H9 (cell line): ENCODE results near the gene PLEKHA4. TPM values are rescaled to one million over a fixed set of nuclear protein-coding genes. Genes with fewer than 3 reads are reported as not detected.

ENCODE experiments used
- DNase-seq: peaks from one replicate; pipeline ENCODE4 v3.0.0-alpha.2; 2017
- H2AFZ ChIP-seq: one replicate; pipeline ENCODE4 v1.6.1; 2013; ENCODE audit warnings: mild to moderate bottlenecking, low read length, control low read depth, moderate library complexity
- H2AK5ac ChIP-seq: 2 replicates; pipeline ENCODE4 v1.6.1; 2013; ENCODE audit warnings: low read length, control low read depth, mixed read lengths; ENCODE audit not compliant: insufficient read length
- H2BK120ac ChIP-seq: one replicate; pipeline ENCODE4 v1.6.1; 2013; ENCODE audit warnings: low read depth, mild to moderate bottlenecking, low read length, control low read depth, inconsistent platforms; ENCODE audit not compliant: poor library complexity, severe bottlenecking
- H2BK12ac ChIP-seq: 2 replicates; pipeline ENCODE4 v1.6.1; 2013; ENCODE audit warnings: low read length, control low read depth, mixed read lengths, low read depth; ENCODE audit not compliant: insufficient read length
- H2BK15ac ChIP-seq: 2 replicates; pipeline ENCODE4 v1.6.1; 2013; ENCODE audit warnings: low read depth, low read length, control low read depth
- H2BK20ac ChIP-seq: one replicate; pipeline ENCODE4 v1.6.1; 2013; ENCODE audit warnings: low read depth, mild to moderate bottlenecking, low read length, control low read depth, inconsistent platforms; ENCODE audit not compliant: poor library complexity, severe bottlenecking
- H2BK5ac ChIP-seq: 2 replicates; pipeline ENCODE4 v1.6.1; 2013; ENCODE audit warnings: low read length, control low read depth, mixed read lengths; ENCODE audit not compliant: insufficient read length
- H3K14ac ChIP-seq: 2 replicates; pipeline ENCODE4 v1.6.1; 2013; ENCODE audit warnings: low read length, control low read depth; ENCODE audit not compliant: insufficient read depth
- H3K18ac ChIP-seq: 2 replicates; pipeline ENCODE4 v1.6.1; 2013; ENCODE audit warnings: low read depth, mild to moderate bottlenecking, mixed read lengths, low read length, control low read depth; ENCODE audit not compliant: insufficient read length
- H3K23ac ChIP-seq: 2 replicates; pipeline ENCODE4 v1.6.1; 2013; ENCODE audit warnings: low read length, control low read depth, mixed read lengths, low read depth; ENCODE audit not compliant: insufficient read length
- H3K23me2 ChIP-seq: 2 replicates; pipeline ENCODE4 v1.6.1; 2013; ENCODE audit warnings: low read depth, mild to moderate bottlenecking, mixed read lengths, low read length, control low read depth; ENCODE audit not compliant: insufficient read length, poor library complexity, severe bottlenecking
- H3K27ac ChIP-seq: 2 replicates; pipeline ENCODE4 v1.5.1; 2013; ENCODE audit warnings: low read length, control low read depth, mixed read lengths, low read depth; ENCODE audit not compliant: insufficient read length
- H3K27me3 ChIP-seq: 2 replicates; pipeline ENCODE4 v1.6.1; 2013; ENCODE audit warnings: low read length, control low read depth, inconsistent platforms; ENCODE audit not compliant: insufficient read depth
- H3K4ac ChIP-seq: 2 replicates; pipeline ENCODE4 v1.6.1; 2013; ENCODE audit warnings: low read depth, mild to moderate bottlenecking, control low read depth, inconsistent platforms, low read length, moderate library complexity
- H3K4me1 ChIP-seq: 2 replicates; pipeline ENCODE4 v1.6.1; 2013; ENCODE audit warnings: low read length, control low read depth, inconsistent platforms; ENCODE audit not compliant: insufficient read depth
- H3K4me2 ChIP-seq: 2 replicates; pipeline ENCODE4 v1.6.1; 2013; ENCODE audit warnings: low read length, control low read depth, mixed read lengths; ENCODE audit not compliant: insufficient read length, insufficient read depth
- H3K56ac ChIP-seq: 2 replicates; pipeline ENCODE4 v1.6.1; 2013; ENCODE audit warnings: low read depth, mild to moderate bottlenecking, mixed read lengths, low read length, control low read depth; ENCODE audit not compliant: insufficient read length
- H3K79me1 ChIP-seq: 2 replicates; pipeline ENCODE4 v1.6.1; 2013; ENCODE audit warnings: low read depth, mild to moderate bottlenecking, moderate library complexity, low read length, control low read depth, inconsistent platforms; ENCODE audit not compliant: insufficient read depth, poor library complexity, severe bottlenecking
- H3K79me2 ChIP-seq: 2 replicates; pipeline ENCODE4 v1.6.1; 2013; ENCODE audit warnings: low read length, control low read depth, inconsistent platforms; ENCODE audit not compliant: insufficient read depth
- H3K9ac ChIP-seq: 2 replicates; pipeline ENCODE4 v1.6.1; 2013; ENCODE audit warnings: low read length, control low read depth, mixed read lengths; ENCODE audit not compliant: insufficient read length; ENCODE audit errors: extremely low read depth
- H3K9me3 ChIP-seq: one replicate; pipeline ENCODE4 v1.6.1; 2013; ENCODE audit warnings: low read depth, low read length, inconsistent platforms; ENCODE audit not compliant: control insufficient read depth
- H3T11ph ChIP-seq: one replicate; pipeline ENCODE4 v1.6.1; 2013; ENCODE audit warnings: mild to moderate bottlenecking, low read length, control low read depth, inconsistent platforms
- H4K20me1 ChIP-seq: one replicate; pipeline ENCODE4 v1.6.1; 2013; ENCODE audit not compliant: control insufficient read depth, insufficient read length, insufficient read depth
- H4K5ac ChIP-seq: 2 replicates; pipeline ENCODE4 v1.6.1; 2013; ENCODE audit warnings: low read depth, mild to moderate bottlenecking, mixed read lengths, low read length, control low read depth; ENCODE audit not compliant: insufficient read length
- H4K8ac ChIP-seq: replicated peaks from 2 replicates; pipeline ENCODE4 v1.6.1; 2013; ENCODE audit warnings: low read length, control low read depth, mixed read lengths, low read depth; ENCODE audit not compliant: insufficient read length
- H4K91ac ChIP-seq: 2 replicates; pipeline ENCODE4 v1.6.1; 2013; ENCODE audit warnings: low read depth, mild to moderate bottlenecking, moderate library complexity, mixed read lengths, low read length, control low read depth; ENCODE audit not compliant: insufficient read length
- H3K27ac Mint-ChIP-seq, 3 experiments: 2 replicates in 2 of 3; 3 replicates in 1 of 3; pipeline ENCODE4 v1.8.0; 2020 to 2021; ENCODE audit warnings: mixed read lengths in 3 of 3, mild to moderate bottlenecking in 1 of 3, moderate library complexity in 1 of 3
- H3K27me3 Mint-ChIP-seq: 2 replicates; pipeline ENCODE4 v1.8.0; 2021; ENCODE audit warnings: low read depth, mild to moderate bottlenecking, moderate library complexity, mixed read lengths
- H3K36me3 Mint-ChIP-seq, 3 experiments: 2 replicates in 2 of 3; 3 replicates in 1 of 3; pipeline ENCODE4 v1.8.0; 2020 to 2021; ENCODE audit warnings: low read depth in 3 of 3, mixed read lengths in 3 of 3; ENCODE audit not compliant: insufficient read depth in 1 of 3
- H3K4me1 Mint-ChIP-seq, 2 experiments: 2 replicates each; pipeline ENCODE4 v1.8.0; 2020; ENCODE audit warnings: mixed read lengths in 2 of 2
- H3K4me3 Mint-ChIP-seq, 2 experiments: 2 replicates in 1 of 2; 3 replicates in 1 of 2; pipeline ENCODE4 v1.8.0; 2020 to 2021; ENCODE audit warnings: mild to moderate bottlenecking in 2 of 2, mixed read lengths in 2 of 2, moderate library complexity in 1 of 2
- H3K9me3 Mint-ChIP-seq, 2 experiments: 2 replicates in 1 of 2; 3 replicates in 1 of 2; pipeline ENCODE4 v1.8.0; 2020; ENCODE audit warnings: mild to moderate bottlenecking in 2 of 2, mixed read lengths in 2 of 2, moderate library complexity in 1 of 2
- CTCF ChIP-seq: fragments of 200-600 bp; sonication (generic); conservative IDR thresholded peaks from 3 replicates; pipeline ENCODE4 v1.8.0; 2021; ENCODE audit warnings: antibody characterized with exemption, mild to moderate bottlenecking
- WGBS: extraction: QIAGEN DNeasy Blood & Tissue Kit; methylation state at CpG from one replicate; pipeline ENCODE4 v1.1.7; 2013; ENCODE audit warnings: missing lambda C conversion rate, low lambda C conversion rate, mixed read lengths; ENCODE audit not compliant: insufficient read length; ENCODE audit errors: extremely low coverage; 5-methylcytosine and 5-hydroxymethylcytosine counted together
- total RNA-seq: library from RNA; stranded (reverse); gene quantifications from 2 replicates; pipeline ENCODE4 v1.2.1, GENCODE V29; 2021

The PLEKHA4 gene
- total RNA-seq, 1 experiment from 2014 or later: 15.3 TPM

- no peak overlapping the region for H3K4ac ChIP-seq
- Mint-ChIP-seq H3K9me3 (no peaks in the 10 kb centered on the region; a peak in 1 of 5 replicates), H3K36me3 (no peaks in the 10 kb centered on the region), H3K4me1 (peaks cover 9 to 15% of the 10 kb centered on the region in 2 experiments), H3K27ac (no peak overlapping the region), H3K4me3 (no peak overlapping the region), H3K27me3 (peaks cover 14% of the 10 kb centered on the region)
- no peaks in the 10 kb centered on the region for H3K79me2 ChIP-seq
- no peaks in the 10 kb centered on the region for H3K4me1 ChIP-seq
- peaks cover under 1% of the 10 kb centered on the region for H3K23me2 ChIP-seq
- H2BK20ac ChIP-seq: no peak overlapping the region
- no peaks in the 10 kb centered on the region for H3K9me3 ChIP-seq
- H3K14ac ChIP-seq: no peak overlapping the region
- no peaks in the 10 kb centered on the region for H3K79me1 ChIP-seq
- H3K27ac ChIP-seq: no peak overlapping the region
- H3K9ac ChIP-seq: no peak overlapping the region
- H3K27me3 ChIP-seq: no peaks in the 10 kb centered on the region; the same call in 1 of the 2 replicates
- H4K8ac ChIP-seq: no peak overlapping the region
- DNase-seq: no peak
- no peak overlapping the region for H3K4me2 ChIP-seq
- no peak overlapping the region for H2BK120ac ChIP-seq
- H4K91ac ChIP-seq: no peak overlapping the region
- no peak for TF ChIP-seq CTCF
- no peak overlapping the region for H2BK15ac ChIP-seq
- H3K23ac ChIP-seq: no peak overlapping the region
- H3T11ph ChIP-seq: no peak overlapping the region
- H2BK5ac ChIP-seq: no peak overlapping the region
- H2BK12ac ChIP-seq: no peak overlapping the region
- no peak overlapping the region for H2AFZ ChIP-seq
- no peak overlapping the region for H3K18ac ChIP-seq
- H4K5ac ChIP-seq: no peak overlapping the region
- H3K56ac ChIP-seq: no peak overlapping the region
- H4K20me1 ChIP-seq: no peaks in the 10 kb centered on the region
- no CpG with 5 or more reads among the region's 5 CpGs for WGBS
- no peak overlapping the region for H2AK5ac ChIP-seq
Observed at GRCh38 chr19:48817585-48818124, 50.8 kb downstream of the PLEKHA4 start.
